ENCODE measurements around the gene CCBE1. TPM values are rescaled to one million over a fixed set of nuclear protein-coding genes. Genes with fewer than 3 reads are reported as not detected.
A peak's percentile ranks its signal among the peaks of the same experiment; 100 is the strongest.

The CCBE1 gene
- total and polyA plus RNA-seq, 4 experiments from 2014 or later, result not detected

- peaks cover 4 to 11% (median 8%) of the 10 kb centered on the region in 4 donors for H3K4me1 Mint-ChIP-seq
- no peaks in the 10 kb centered on the region for H3K36me3 Mint-ChIP-seq
- POLR2A ChIA-PET (ENCODE audit: partially characterized antibody), result no interaction called here
- Histone ChIP-seq H3K4me3 (ENCODE audit: low read length in 2 of 2) (no peak overlapping the region), H3K4me1 (ENCODE audit: insufficient read depth, low read length) (no peaks in the 10 kb centered on the region), H3K9me3 (ENCODE audit: control insufficient read depth in 1 of 2, low read length in 2 of 2) (no peaks in the 10 kb centered on the region), H3K36me3 (ENCODE audit: insufficient read depth, low read length) (no peaks in the 10 kb centered on the region), H3K27me3 (ENCODE audit: insufficient read depth, low read length) (no peaks in the 10 kb centered on the region), H3K27ac (ENCODE audit: low read depth, low read length) (no peak overlapping the region)
- no peak overlapping the region for H3K4me3 Mint-ChIP-seq
- H3K27me3 Mint-ChIP-seq, result peaks cover 16 to 23% of the 10 kb centered on the region in 2 donors
- intact Hi-C loops (cut with micrococcal nuclease), result no loop called here
- no peak overlapping the region for H3K27ac Mint-ChIP-seq
- no peaks in the 10 kb centered on the region for H3K9me3 Mint-ChIP-seq
- no peak for DNase-seq
- CTCF ChIA-PET (ENCODE audit: partially characterized antibody), result interaction anchor here (0.6 kb wide), 1 partner anchor 1862 kb away, joined by 3 read pairs; no protein-coding TSS in a partner anchor
Observed at GRCh38 chr18:59701272-59701671, 4.0 kb upstream of the CCBE1 start.

GRCh38 chr18:59700535-59700967, 3.3 kb upstream of the CCBE1 start:
- Mint-ChIP-seq H3K27ac (no peak overlapping the region), H3K4me1 (peaks cover 2 to 15% (median 13%) of the 10 kb centered on the region in 4 donors), H3K27me3 (peaks cover 22 to 28% of the 10 kb centered on the region in 2 donors), H3K36me3 (no peaks in the 10 kb centered on the region), H3K9me3 (no peaks in the 10 kb centered on the region), H3K4me3 (no peak overlapping the region)
- no peaks in the 10 kb centered on the region for H3K36me3 ChIP-seq (ENCODE audit: insufficient read depth, low read length)
- H3K27ac ChIP-seq (ENCODE audit: low read depth, low read length), result no peak overlapping the region
- H3K27me3 ChIP-seq (ENCODE audit: insufficient read depth, low read length), result peaks cover under 1% of the 10 kb centered on the region
- ChIA-PET CTCF (ENCODE audit: partially characterized antibody) (no interaction called here), POLR2A (ENCODE audit: partially characterized antibody) (no interaction called here)
- no peaks in the 10 kb centered on the region for H3K9me3 ChIP-seq (ENCODE audit: control insufficient read depth in 1 of 2, low read length in 2 of 2)
- H3K4me3 ChIP-seq (ENCODE audit: low read length in 2 of 2), result no peak overlapping the region
- intact Hi-C loops (cut with micrococcal nuclease), result no loop called here
- no peak for DNase-seq
- no peaks in the 10 kb centered on the region for H3K4me1 ChIP-seq (ENCODE audit: insufficient read depth, low read length)

GRCh38 chr18:59699750-59700534, 2.7 kb upstream of the CCBE1 start:
- H3K27me3 Mint-ChIP-seq, result peaks cover 26 to 31% of the 10 kb centered on the region in 2 donors
- no peaks in the 10 kb centered on the region for H3K9me3 Mint-ChIP-seq
- no peak overlapping the region for H3K4me3 Mint-ChIP-seq
- CTCF ChIA-PET (ENCODE audit: partially characterized antibody), result no interaction called here
- Histone ChIP-seq H3K27me3 (ENCODE audit: insufficient read depth, low read length) (peaks cover 5% of the 10 kb centered on the region), H3K4me1 (ENCODE audit: insufficient read depth, low read length) (no peaks in the 10 kb centered on the region), H3K36me3 (ENCODE audit: insufficient read depth, low read length) (no peaks in the 10 kb centered on the region), H3K27ac (ENCODE audit: low read depth, low read length) (no peak overlapping the region), H3K4me3 (ENCODE audit: low read length in 2 of 2) (no peak overlapping the region), H3K9me3 (ENCODE audit: control insufficient read depth in 1 of 2, low read length in 2 of 2) (no peaks in the 10 kb centered on the region)
- no peak for DNase-seq
- H3K4me1 Mint-ChIP-seq, result peaks cover 2 to 15% (median 13%) of the 10 kb centered on the region in 4 donors
- H3K27ac Mint-ChIP-seq, result no peak overlapping the region
- intact Hi-C loops (cut with micrococcal nuclease), result no loop called here
- H3K36me3 Mint-ChIP-seq, result no peaks in the 10 kb centered on the region
- POLR2A ChIA-PET (ENCODE audit: partially characterized antibody), result no interaction called here

GRCh38 chr18:59699061-59699460, 1.8 kb upstream of the CCBE1 start:
- intact Hi-C loops (cut with micrococcal nuclease), result no loop called here
- no peak overlapping the region for H3K27ac ChIP-seq (ENCODE audit: low read depth, low read length)
- peaks cover 5% of the 10 kb centered on the region for H3K27me3 ChIP-seq (ENCODE audit: insufficient read depth, low read length)
- no peaks in the 10 kb centered on the region for H3K9me3 ChIP-seq (ENCODE audit: control insufficient read depth in 1 of 2, low read length in 2 of 2)
- POLR2A ChIA-PET (ENCODE audit: partially characterized antibody), result no interaction called here
- H3K27ac Mint-ChIP-seq, result no peak overlapping the region
- CTCF ChIA-PET (ENCODE audit: partially characterized antibody), result no interaction called here
- H3K4me1 Mint-ChIP-seq, result peaks cover 2 to 15% (median 13%) of the 10 kb centered on the region in 4 donors
- H3K36me3 ChIP-seq (ENCODE audit: insufficient read depth, low read length), result no peaks in the 10 kb centered on the region
- no peaks in the 10 kb centered on the region for H3K9me3 Mint-ChIP-seq
- H3K36me3 Mint-ChIP-seq, result no peaks in the 10 kb centered on the region
- no peak overlapping the region for H3K4me3 ChIP-seq (ENCODE audit: low read length in 2 of 2)
- no peak overlapping the region for H3K4me3 Mint-ChIP-seq
- H3K4me1 ChIP-seq (ENCODE audit: insufficient read depth, low read length), result no peaks in the 10 kb centered on the region
- peaks cover 28 to 38% of the 10 kb centered on the region in 2 donors for H3K27me3 Mint-ChIP-seq
- no peak for DNase-seq

- no peak for DNase-seq
- POLR2A ChIA-PET (ENCODE audit: partially characterized antibody), result no interaction called here
- intact Hi-C loops (cut with micrococcal nuclease), result no loop called here
Observed at GRCh38 chr18:59696311-59697235, 650 bp downstream of the CCBE1 start.

GRCh38 chr18:59695551-59695950, 1.7 kb downstream of the CCBE1 start:
- ChIA-PET POLR2A (ENCODE audit: partially characterized antibody) (no interaction called here), CTCF (ENCODE audit: partially characterized antibody) (no interaction called here)
- Mint-ChIP-seq H3K27me3 (peaks cover 28 to 35% of the 10 kb centered on the region in 2 donors), H3K4me3 (no peak overlapping the region), H3K4me1 (peaks cover 2 to 15% (median 11%) of the 10 kb centered on the region in 4 donors), H3K9me3 (no peaks in the 10 kb centered on the region), H3K36me3 (no peaks in the 10 kb centered on the region), H3K27ac (no peak overlapping the region)
- Histone ChIP-seq H3K27ac (ENCODE audit: low read depth, low read length) (no peak overlapping the region), H3K36me3 (ENCODE audit: insufficient read depth, low read length) (no peaks in the 10 kb centered on the region), H3K9me3 (ENCODE audit: control insufficient read depth in 1 of 2, low read length in 2 of 2) (no peaks in the 10 kb centered on the region), H3K4me1 (ENCODE audit: insufficient read depth, low read length) (no peaks in the 10 kb centered on the region), H3K4me3 (ENCODE audit: low read length in 2 of 2) (no peak overlapping the region), H3K27me3 (ENCODE audit: insufficient read depth, low read length) (peaks cover 5% of the 10 kb centered on the region)
- intact Hi-C loops (cut with micrococcal nuclease), result no loop called here
- DNase-seq, result no peak

More at GRCh38 chr18:59696311-59697235, 650 bp downstream of the CCBE1 start:
- Mint-ChIP-seq H3K9me3 (no peaks in the 10 kb centered on the region), H3K4me3 (peak overlapping the region in 2 of 8 donors; percentile 17 to 29), H3K36me3 (no peaks in the 10 kb centered on the region), H3K27me3 (peaks cover 30 to 40% of the 10 kb centered on the region in 2 donors), H3K27ac (no peak overlapping the region), H3K4me1 (peaks cover 2 to 15% (median 13%) of the 10 kb centered on the region in 4 donors)
- Histone ChIP-seq H3K27me3 (ENCODE audit: insufficient read depth, low read length) (peaks cover 5% of the 10 kb centered on the region), H3K4me3 (ENCODE audit: low read length in 2 of 2) (no peak overlapping the region), H3K36me3 (ENCODE audit: insufficient read depth, low read length) (no peaks in the 10 kb centered on the region), H3K9me3 (ENCODE audit: control insufficient read depth in 1 of 2, low read length in 2 of 2) (no peaks in the 10 kb centered on the region), H3K27ac (ENCODE audit: low read depth, low read length) (no peak overlapping the region), H3K4me1 (ENCODE audit: insufficient read depth, low read length) (no peaks in the 10 kb centered on the region)
- CTCF ChIA-PET (ENCODE audit: partially characterized antibody), result no interaction called here

- H3K4me3 ChIP-seq (ENCODE audit: low read length in 2 of 2), result no peak overlapping the region
- Mint-ChIP-seq H3K4me3 (no peak overlapping the region), H3K27ac (no peak overlapping the region), H3K27me3 (peaks cover 30 to 35% of the 10 kb centered on the region in 2 donors), H3K36me3 (no peaks in the 10 kb centered on the region), H3K4me1 (peaks cover 2 to 15% (median 11%) of the 10 kb centered on the region in 4 donors), H3K9me3 (no peaks in the 10 kb centered on the region)
- no peaks in the 10 kb centered on the region for H3K9me3 ChIP-seq (ENCODE audit: control insufficient read depth in 1 of 2, low read length in 2 of 2)
- H3K27ac ChIP-seq (ENCODE audit: low read depth, low read length), result no peak overlapping the region
- no peaks in the 10 kb centered on the region for H3K36me3 ChIP-seq (ENCODE audit: insufficient read depth, low read length)
- CTCF ChIA-PET (ENCODE audit: partially characterized antibody), result no interaction called here
- intact Hi-C loops (cut with micrococcal nuclease), result no loop called here
- DNase-seq, result no peak
- peaks cover 5% of the 10 kb centered on the region for H3K27me3 ChIP-seq (ENCODE audit: insufficient read depth, low read length)
- no peaks in the 10 kb centered on the region for H3K4me1 ChIP-seq (ENCODE audit: insufficient read depth, low read length)
- POLR2A ChIA-PET (ENCODE audit: partially characterized antibody), result no interaction called here
Observed at GRCh38 chr18:59694824-59695223, 2.4 kb downstream of the CCBE1 start.

Data from CD4-positive, alpha-beta memory T cell (primary cell).